HG02885 (cell line): ENCODE measurements around the gene USP4.
A peak's percentile ranks its signal among the peaks of the same experiment; 100 is the strongest.
"Not testable (repeated sequence)": the region's sequence is repeated elsewhere in the genome, so short reads cannot be mapped to it uniquely, and the experiment has no call there.

Experiments
- ATAC-seq: cut with Tn5 transposase; IDR thresholded peaks from one replicate; pipeline ENCODE4 v1.9.1; 2021; ENCODE audit warnings: mild to moderate bottlenecking; ENCODE audit not compliant: unreplicated experiment, poor library complexity

USP4 gene

GRCh38 chr3:49352890-49353421, 13.1 kb upstream of the USP4 start:
- ATAC-seq = no peak

GRCh38 chr3:49352281-49352680, 12.4 kb upstream of the USP4 start:
- no peak for ATAC-seq

GRCh38 chr3:49351521-49352011, 11.7 kb upstream of the USP4 start:
- ATAC-seq = no peak

GRCh38 chr3:49349348-49350114, 9.7 kb upstream of the USP4 start:
- no peak for ATAC-seq

GRCh38 chr3:49348361-49348760, 8.5 kb upstream of the USP4 start:
- ATAC-seq = not testable (repeated sequence)

- ATAC-seq = no peak
These were observed 7.0 kb upstream of the USP4 start for GRCh38 chr3:49346797-49347251.

- no peak for ATAC-seq
These were observed 3.3 kb upstream of the USP4 start for GRCh38 chr3:49343163-49343562.

- no peak for ATAC-seq
These were observed 2.1 kb upstream of the USP4 start for GRCh38 chr3:49341996-49342395.

- peak; percentile 16 for ATAC-seq
These were observed 292 bp downstream of the USP4 start for GRCh38 chr3:49339581-49339940.

- no peak for ATAC-seq
These were observed 5.8 kb downstream of the USP4 start for GRCh38 chr3:49333916-49334633.

GRCh38 chr3:49333091-49333490, 6.8 kb downstream of the USP4 start:
- ATAC-seq = no peak

- ATAC-seq = no peak
These were observed 10.7 kb downstream of the USP4 start for GRCh38 chr3:49329186-49329585.

GRCh38 chr3:49328350-49328749, 11.5 kb downstream of the USP4 start:
- not testable (repeated sequence) for ATAC-seq

- ATAC-seq = no peak
These were observed 12.4 kb downstream of the USP4 start for GRCh38 chr3:49327485-49327884.

- no peak for ATAC-seq
These were observed 15.1 kb downstream of the USP4 start for GRCh38 chr3:49324768-49325167.

- no peak for ATAC-seq
These were observed 23.0 kb downstream of the USP4 start for GRCh38 chr3:49316696-49317457.

- no peak for ATAC-seq
These were observed 25.8 kb downstream of the USP4 start for GRCh38 chr3:49313896-49314688.

GRCh38 chr3:49311283-49311682, 28.6 kb downstream of the USP4 start:
- ATAC-seq = no peak

- ATAC-seq = no peak
These were observed 29.2 kb downstream of the USP4 start for GRCh38 chr3:49310677-49311076.

GRCh38 chr3:49305608-49306007, 34.2 kb downstream of the USP4 start:
- ATAC-seq = no peak
